ENCODE results near the gene VPS51.
A peak's percentile ranks its signal among the peaks of the same experiment; 100 is the strongest.
"Not testable (repeated sequence)": the region's sequence is repeated elsewhere in the genome, so short reads cannot be mapped to it uniquely, and the experiment has no call there.

The VPS51 gene

GRCh38 chr11:65108469-65109123 is 12.6 kb downstream of the VPS51 start:
- DNase-seq, result no peak

GRCh38 chr11:65109231-65110198 is 13.5 kb downstream of the VPS51 start:
- no peak for DNase-seq

- peak; percentile 92 to 96 for DNase-seq
These were observed 14.4 kb downstream of the VPS51 start for GRCh38 chr11:65110354-65110861.

- no peak for DNase-seq
These were observed 15.2 kb downstream of the VPS51 start for GRCh38 chr11:65111159-65111743.

GRCh38 chr11:65111744-65112545 is 15.9 kb downstream of the VPS51 start, which contains the start of gene TM7SF2:
TM7SF2 (plus strand) TSS chr11:65111872; CDS start chr11:65112016, 144 bp downstream.
- peak; percentile 95 for DNase-seq

- peak; percentile 76 to 78 for DNase-seq
These were observed 16.7 kb downstream of the VPS51 start for GRCh38 chr11:65112546-65113360.

- no peak for DNase-seq
These were observed 17.3 kb downstream of the VPS51 start for GRCh38 chr11:65113361-65113756.

- no peak for DNase-seq
These were observed 17.8 kb downstream of the VPS51 start for GRCh38 chr11:65113839-65114238.

GRCh38 chr11:65114538-65115171 is 18.6 kb downstream of the VPS51 start:
- DNase-seq, result no peak

GRCh38 chr11:65115361-65116082 is 19.5 kb downstream of the VPS51 start:
- no peak for DNase-seq

GRCh38 chr11:65116370-65117205 is 20.6 kb downstream of the VPS51 start:
- DNase-seq, result peak; percentile 58 to 70

GRCh38 chr11:65117206-65118096 is 21.4 kb downstream of the VPS51 start, which contains the start of gene ZNHIT2:
ZNHIT2 (minus strand) TSS chr11:65117701; CDS start chr11:65117653, 48 bp downstream.
- DNase-seq, result peak; percentile 100

- no peak for DNase-seq
These were observed 22.3 kb downstream of the VPS51 start for GRCh38 chr11:65118097-65118837.

- DNase-seq, result not testable (repeated sequence)
These were observed 23.1 kb downstream of the VPS51 start for GRCh38 chr11:65118891-65119669.

GRCh38 chr11:65119670-65119995 is 23.6 kb downstream of the VPS51 start:
- DNase-seq, result no peak

GRCh38 chr11:65120831-65121230 is 24.8 kb downstream of the VPS51 start:
- no peak for DNase-seq

GRCh38 chr11:65121447-65121864 is 25.4 kb downstream of the VPS51 start:
- peak; percentile 48 to 61 for DNase-seq
